DOHH2 (cell line): Measurements from ENCODE around the gene SARS1.

Experiments used
- H3F3A ChIP-seq: fragments of 200-600 bp; sonication (generic), shearing (Covaris generic); 2 replicates; pipeline ENCODE4 v1.6.0; 2016; ENCODE audit warnings: antibody characterized with exemption, mild to moderate bottlenecking; ENCODE audit not compliant: control insufficient read depth, insufficient read depth
- H3K27ac ChIP-seq: fragments of 200-600 bp; sonication (generic); 2 replicates; pipeline ENCODE4 v1.5.1; 2014; ENCODE audit warnings: low read depth, mild to moderate bottlenecking, low read length, moderate library complexity
- H3K27me3 ChIP-seq: fragments of 200-600 bp; sonication (generic); 2 replicates; pipeline ENCODE4 v1.6.1; 2014; ENCODE audit warnings: mild to moderate bottlenecking, low read length, mixed read lengths; ENCODE audit not compliant: control insufficient read depth
- H3K36me3 ChIP-seq: fragments of 200-600 bp; sonication (generic); 2 replicates; pipeline ENCODE4 v1.6.1; 2014; ENCODE audit warnings: mild to moderate bottlenecking, low read length, moderate library complexity, mixed read lengths; ENCODE audit not compliant: control insufficient read depth
- H3K4me1 ChIP-seq: fragments of 200-600 bp; sonication (generic); 2 replicates; pipeline ENCODE4 v1.6.1; 2014; ENCODE audit warnings: mild to moderate bottlenecking, low read length, mixed read lengths; ENCODE audit not compliant: control insufficient read depth
- H3K4me2 ChIP-seq: fragments of 200-600 bp; sonication (generic); 2 replicates; pipeline ENCODE4 v1.6.0; 2014; ENCODE audit warnings: mild to moderate bottlenecking, low read length, moderate library complexity
- H3K4me3 ChIP-seq: fragments of 200-600 bp; sonication (generic); 2 replicates; pipeline ENCODE4 v1.5.1; 2014; ENCODE audit warnings: mild to moderate bottlenecking, low read length, mixed read lengths
- H3K79me2 ChIP-seq: fragments of 200-600 bp; sonication (generic); 2 replicates; pipeline ENCODE4 v1.6.1; 2014; ENCODE audit warnings: mild to moderate bottlenecking, low read length, mixed read lengths; ENCODE audit not compliant: control insufficient read depth
- H3K9me2 ChIP-seq: fragments of 200-600 bp; sonication (generic); replicated peaks from 2 replicates; pipeline ENCODE4 v1.6.1; 2014; ENCODE audit warnings: mild to moderate bottlenecking, low read length, mixed read lengths; ENCODE audit not compliant: control insufficient read depth
- H3K9me3 ChIP-seq: fragments of 200-600 bp; sonication (generic); 2 replicates; pipeline ENCODE4 v1.6.1; 2014; ENCODE audit warnings: antibody characterized with exemption, low read length, mixed read lengths; ENCODE audit not compliant: control insufficient read depth, insufficient read depth
- H4K20me1 ChIP-seq: fragments of 200-600 bp; sonication (generic); 2 replicates; pipeline ENCODE4 v1.6.0; 2014; ENCODE audit warnings: low read depth, mild to moderate bottlenecking, antibody characterized with exemption, low read length, moderate library complexity; ENCODE audit not compliant: control insufficient read depth, insufficient read depth
- EZH2phosphoT487 ChIP-seq: fragments of 200-600 bp; sonication (generic); IDR thresholded peaks from 2 replicates; pipeline ENCODE4 v1.6.1; 2017; ENCODE audit warnings: borderline replicate concordance, mild to moderate bottlenecking, antibody characterized with exemption, low read length, moderate library complexity, mixed read lengths
- TF ChIP-seq, protein P1 (sequence below): fragments of 200-600 bp; sonication (generic); IDR thresholded peaks from one replicate; pipeline ENCODE4 v1.5.1; 2014; ENCODE audit warnings: antibody characterized with exemption, mild to moderate bottlenecking, low read depth, low read length; ENCODE audit not compliant: poor library complexity, severe bottlenecking

Gene SARS1

DNA sequence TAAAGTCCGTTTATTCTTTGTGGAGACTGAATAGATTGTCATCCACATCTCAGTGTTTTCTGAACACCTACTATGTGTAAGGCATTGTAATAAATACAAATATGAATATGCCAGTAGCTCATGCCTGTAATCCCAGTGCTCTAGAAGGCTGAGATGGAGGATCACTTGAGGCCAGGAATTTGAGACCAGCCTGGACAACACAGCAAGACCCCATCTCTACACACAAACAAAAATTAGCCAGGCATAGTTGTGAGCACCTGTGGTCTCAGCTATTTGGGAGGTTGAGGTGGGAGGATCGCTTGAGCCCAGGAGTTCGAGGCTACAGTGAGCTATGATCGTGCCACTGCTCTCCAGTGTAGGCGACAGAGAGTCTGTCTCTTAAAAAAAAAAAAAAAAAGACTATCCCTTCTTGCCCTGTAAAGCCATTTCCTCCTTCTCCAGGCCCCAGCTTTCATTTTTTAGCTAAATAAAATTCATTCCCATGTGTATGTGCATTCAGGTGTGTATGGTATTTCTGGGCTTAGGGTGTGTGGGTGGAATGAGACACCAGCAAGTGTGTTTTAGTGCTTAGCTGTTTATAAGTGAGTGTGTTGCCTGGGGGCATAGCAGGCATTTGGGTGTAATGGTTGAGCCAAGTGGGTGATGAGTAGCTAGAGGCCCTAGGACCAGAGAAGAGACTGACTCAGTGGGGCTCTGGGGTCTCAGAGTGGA lies 43.4 kb downstream of the SARS1 start:
- H3K36me3 ChIP-seq: no peaks in the 10 kb centered on the region
- H3F3A ChIP-seq: no peaks in the 10 kb centered on the region
- no peaks in the 10 kb centered on the region for H3K9me2 ChIP-seq
- TF ChIP-seq, protein P1, sequence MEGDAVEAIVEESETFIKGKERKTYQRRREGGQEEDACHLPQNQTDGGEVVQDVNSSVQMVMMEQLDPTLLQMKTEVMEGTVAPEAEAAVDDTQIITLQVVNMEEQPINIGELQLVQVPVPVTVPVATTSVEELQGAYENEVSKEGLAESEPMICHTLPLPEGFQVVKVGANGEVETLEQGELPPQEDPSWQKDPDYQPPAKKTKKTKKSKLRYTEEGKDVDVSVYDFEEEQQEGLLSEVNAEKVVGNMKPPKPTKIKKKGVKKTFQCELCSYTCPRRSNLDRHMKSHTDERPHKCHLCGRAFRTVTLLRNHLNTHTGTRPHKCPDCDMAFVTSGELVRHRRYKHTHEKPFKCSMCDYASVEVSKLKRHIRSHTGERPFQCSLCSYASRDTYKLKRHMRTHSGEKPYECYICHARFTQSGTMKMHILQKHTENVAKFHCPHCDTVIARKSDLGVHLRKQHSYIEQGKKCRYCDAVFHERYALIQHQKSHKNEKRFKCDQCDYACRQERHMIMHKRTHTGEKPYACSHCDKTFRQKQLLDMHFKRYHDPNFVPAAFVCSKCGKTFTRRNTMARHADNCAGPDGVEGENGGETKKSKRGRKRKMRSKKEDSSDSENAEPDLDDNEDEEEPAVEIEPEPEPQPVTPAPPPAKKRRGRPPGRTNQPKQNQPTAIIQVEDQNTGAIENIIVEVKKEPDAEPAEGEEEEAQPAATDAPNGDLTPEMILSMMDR: no peak
- TF ChIP-seq EZH2phosphoT487: no peak
- no peaks in the 10 kb centered on the region for H3K27me3 ChIP-seq
- H3K9me3 ChIP-seq: no peaks in the 10 kb centered on the region
- H3K4me2 ChIP-seq: no peak overlapping the region
- no peak overlapping the region for H3K27ac ChIP-seq
- no peaks in the 10 kb centered on the region for H4K20me1 ChIP-seq
- H3K79me2 ChIP-seq: no peaks in the 10 kb centered on the region
- H3K4me3 ChIP-seq: no peak overlapping the region
- peaks cover 18% of the 10 kb centered on the region for H3K4me1 ChIP-seq

DNA sequence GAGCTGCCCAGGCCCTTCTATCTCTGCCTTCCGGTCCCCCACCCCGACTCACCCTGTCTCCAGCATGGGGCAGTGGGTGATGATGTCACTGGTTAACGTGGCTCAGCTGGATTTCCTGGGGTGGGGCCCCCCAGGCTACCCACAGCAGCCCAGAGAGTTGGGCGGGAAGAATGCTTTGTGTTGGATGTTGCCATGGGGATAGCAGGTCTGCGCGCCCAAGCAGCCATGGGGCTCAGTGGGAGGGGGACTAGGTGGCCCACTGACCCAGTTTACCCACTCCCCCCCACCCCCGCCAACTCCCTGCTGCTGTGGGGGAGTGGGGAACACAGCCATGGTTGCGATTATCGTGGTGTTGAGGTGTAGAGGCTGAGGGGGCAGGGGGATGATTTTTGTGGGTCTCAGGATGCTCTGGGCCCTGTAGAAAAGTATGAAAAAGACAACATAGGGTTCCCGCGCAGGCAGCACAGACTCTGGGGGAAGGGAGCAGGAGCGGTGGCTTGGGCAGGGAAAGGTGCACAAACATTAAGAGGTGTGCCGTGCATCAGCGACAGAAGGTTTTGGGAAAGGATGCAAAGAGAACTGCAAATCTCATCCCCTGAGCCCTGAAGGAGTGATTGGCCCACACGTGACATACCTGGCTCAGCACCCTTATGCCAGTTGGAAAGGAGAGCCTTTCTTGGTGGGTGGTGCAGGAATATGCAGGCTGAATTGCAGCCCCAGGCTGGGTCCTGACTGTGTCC lies 44.1 kb downstream of the SARS1 start:
- H3K27ac ChIP-seq: no peak overlapping the region
- no peaks in the 10 kb centered on the region for H4K20me1 ChIP-seq
- peaks cover 18% of the 10 kb centered on the region for H3K4me1 ChIP-seq
- no peaks in the 10 kb centered on the region for H3K9me3 ChIP-seq
- H3K9me2 ChIP-seq: no peaks in the 10 kb centered on the region
- H3K36me3 ChIP-seq: no peaks in the 10 kb centered on the region
- no peak overlapping the region for H3K4me3 ChIP-seq
- H3K79me2 ChIP-seq: no peaks in the 10 kb centered on the region
- TF ChIP-seq, protein P1: no peak
- no peak for TF ChIP-seq EZH2phosphoT487
- no peaks in the 10 kb centered on the region for H3K27me3 ChIP-seq
- no peak overlapping the region for H3K4me2 ChIP-seq
- H3F3A ChIP-seq: no peaks in the 10 kb centered on the region

DNA sequence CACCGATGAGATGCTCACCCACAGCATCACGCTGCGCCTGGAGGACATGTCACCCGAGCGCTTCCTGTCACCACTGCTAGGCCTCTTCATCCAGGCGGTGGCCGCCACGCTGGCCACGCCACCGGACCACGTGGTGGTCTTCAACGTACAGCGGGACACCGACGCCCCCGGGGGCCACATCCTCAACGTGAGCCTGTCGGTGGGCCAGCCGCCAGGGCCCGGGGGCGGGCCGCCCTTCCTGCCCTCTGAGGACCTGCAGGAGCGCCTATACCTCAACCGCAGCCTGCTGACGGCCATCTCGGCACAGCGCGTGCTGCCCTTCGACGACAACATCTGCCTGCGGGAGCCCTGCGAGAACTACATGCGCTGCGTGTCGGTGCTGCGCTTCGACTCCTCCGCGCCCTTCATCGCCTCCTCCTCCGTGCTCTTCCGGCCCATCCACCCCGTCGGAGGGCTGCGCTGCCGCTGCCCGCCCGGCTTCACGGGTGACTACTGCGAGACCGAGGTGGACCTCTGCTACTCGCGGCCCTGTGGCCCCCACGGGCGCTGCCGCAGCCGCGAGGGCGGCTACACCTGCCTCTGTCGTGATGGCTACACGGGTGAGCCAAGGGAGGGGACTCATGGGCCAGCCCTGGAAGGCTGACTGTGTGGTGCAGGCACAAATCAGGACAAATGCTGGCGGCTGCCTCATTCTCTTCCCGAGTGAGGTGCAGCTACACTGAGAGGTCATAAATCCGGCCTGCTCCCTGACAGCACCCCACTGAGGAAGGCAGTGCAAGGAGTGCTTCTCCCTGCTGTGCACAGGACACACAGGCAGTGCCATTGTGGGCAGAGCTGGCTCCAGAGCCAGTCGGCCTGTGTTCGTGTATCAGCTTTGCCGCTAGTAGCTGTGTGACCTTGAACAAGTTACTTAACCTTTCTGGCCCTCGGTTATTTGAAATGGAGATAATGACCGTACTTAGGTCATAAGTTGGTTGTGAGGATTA lies 45.1 kb downstream of the SARS1 start:
- Histone ChIP-seq H3K27me3 (no peaks in the 10 kb centered on the region), H3K4me1 (peaks cover 10% of the 10 kb centered on the region), H3K27ac (no peak overlapping the region), H3K4me2 (no peak overlapping the region), H3K4me3 (no peak overlapping the region), H4K20me1 (no peaks in the 10 kb centered on the region), H3K36me3 (no peaks in the 10 kb centered on the region), H3K9me3 (no peaks in the 10 kb centered on the region), H3K9me2 (no peaks in the 10 kb centered on the region), H3F3A (no peaks in the 10 kb centered on the region), H3K79me2 (no peaks in the 10 kb centered on the region)
- TF ChIP-seq EZH2phosphoT487: no peak
- TF ChIP-seq, protein P1: no peak
